T-helper 2 cell treated with Interferon-gamma antibody and Interleukin-4, amounts not matched to agents 5 μg/mL and 100 μg/mL, for 36 hours (primary cell): ENCODE measurements around the gene COASY.
A peak's percentile ranks its signal among the peaks of the same experiment; 100 is the strongest.

ENCODE experiments used
- DNase-seq: peaks from one replicate; pipeline ENCODE4 v3.0.0; 2021; ENCODE audit warnings: low spot score
- H3K27ac Mint-ChIP-seq: one replicate; pipeline ENCODE4 v1.8.0; 2021; ENCODE audit warnings: mild to moderate bottlenecking, mixed read lengths
- H3K27me3 Mint-ChIP-seq: one replicate; pipeline ENCODE4 v1.8.0; 2021; ENCODE audit warnings: low read depth, mixed read lengths
- H3K36me3 Mint-ChIP-seq: one replicate; pipeline ENCODE4 v1.8.0; 2021; ENCODE audit warnings: low read depth, mixed read lengths
- H3K4me1 Mint-ChIP-seq: one replicate; pipeline ENCODE4 v1.8.0; 2021; ENCODE audit warnings: low read depth, mixed read lengths
- H3K4me3 Mint-ChIP-seq: one replicate; pipeline ENCODE4 v1.8.0; 2022; ENCODE audit warnings: mild to moderate bottlenecking, moderate library complexity, mixed read lengths
- H3K9me3 Mint-ChIP-seq: one replicate; pipeline ENCODE4 v1.8.0; 2021; ENCODE audit warnings: mixed read lengths

COASY gene

GRCh38 chr17:42522263-42522790, 39.6 kb upstream of the COASY start:
- no peak overlapping the region for H3K4me3 Mint-ChIP-seq
- H3K4me1 Mint-ChIP-seq = peaks cover 9% of the 10 kb centered on the region
- no peak overlapping the region for H3K27ac Mint-ChIP-seq
- peaks cover 8% of the 10 kb centered on the region for H3K27me3 Mint-ChIP-seq
- H3K36me3 Mint-ChIP-seq = no peaks in the 10 kb centered on the region
- H3K9me3 Mint-ChIP-seq = no peaks in the 10 kb centered on the region
- no peak for DNase-seq

GRCh38 chr17:42522798-42523278, 39.1 kb upstream of the COASY start:
- no peak for DNase-seq
- H3K27me3 Mint-ChIP-seq = peaks cover 8% of the 10 kb centered on the region
- no peak overlapping the region for H3K4me3 Mint-ChIP-seq
- no peaks in the 10 kb centered on the region for H3K36me3 Mint-ChIP-seq
- H3K4me1 Mint-ChIP-seq = peaks cover 9% of the 10 kb centered on the region
- H3K9me3 Mint-ChIP-seq = no peaks in the 10 kb centered on the region
- no peak overlapping the region for H3K27ac Mint-ChIP-seq

- Mint-ChIP-seq H3K4me1 (peaks cover 21% of the 10 kb centered on the region), H3K9me3 (no peaks in the 10 kb centered on the region), H3K27ac (no peak overlapping the region), H3K36me3 (no peaks in the 10 kb centered on the region), H3K27me3 (peaks cover 8% of the 10 kb centered on the region), H3K4me3 (no peak overlapping the region)
- DNase-seq = no peak
These were observed 36.7 kb upstream of the COASY start for GRCh38 chr17:42525221-42525620.

- Mint-ChIP-seq H3K4me1 (peaks cover 26% of the 10 kb centered on the region), H3K27ac (no peak overlapping the region), H3K4me3 (no peak overlapping the region), H3K9me3 (no peaks in the 10 kb centered on the region), H3K36me3 (no peaks in the 10 kb centered on the region), H3K27me3 (peaks cover 6% of the 10 kb centered on the region)
- DNase-seq = no peak
These were observed 35.9 kb upstream of the COASY start for GRCh38 chr17:42526031-42526444.

- Mint-ChIP-seq H3K4me3 (no peak overlapping the region), H3K4me1 (peaks cover 32% of the 10 kb centered on the region), H3K27me3 (no peaks in the 10 kb centered on the region), H3K27ac (no peak overlapping the region), H3K9me3 (no peaks in the 10 kb centered on the region), H3K36me3 (no peaks in the 10 kb centered on the region)
- DNase-seq = no peak
These were observed 34.0 kb upstream of the COASY start for GRCh38 chr17:42527932-42528331.

- Mint-ChIP-seq H3K27me3 (peaks cover 6% of the 10 kb centered on the region), H3K4me3 (no peak overlapping the region), H3K27ac (no peak overlapping the region), H3K9me3 (no peaks in the 10 kb centered on the region), H3K36me3 (no peaks in the 10 kb centered on the region), H3K4me1 (peaks cover 27% of the 10 kb centered on the region)
- DNase-seq = no peak
These were observed 32.9 kb upstream of the COASY start for GRCh38 chr17:42529061-42529460.

GRCh38 chr17:42530952-42531454, 30.9 kb upstream of the COASY start:
- peak overlapping the region; percentile 9 for H3K4me3 Mint-ChIP-seq
- H3K36me3 Mint-ChIP-seq = no peaks in the 10 kb centered on the region
- peaks cover 33% of the 10 kb centered on the region for H3K4me1 Mint-ChIP-seq
- no peak overlapping the region for H3K27ac Mint-ChIP-seq
- no peak for DNase-seq
- no peaks in the 10 kb centered on the region for H3K9me3 Mint-ChIP-seq
- peaks cover 6% of the 10 kb centered on the region for H3K27me3 Mint-ChIP-seq

- Mint-ChIP-seq H3K27me3 (peaks cover 6% of the 10 kb centered on the region), H3K9me3 (no peaks in the 10 kb centered on the region), H3K27ac (peak overlapping the region; percentile 45), H3K36me3 (no peaks in the 10 kb centered on the region), H3K4me3 (peak overlapping the region; percentile 80), H3K4me1 (peaks cover 33% of the 10 kb centered on the region)
- peak; percentile 59 for DNase-seq
These were observed 30.2 kb upstream of the COASY start for GRCh38 chr17:42531455-42532354.

GRCh38 chr17:42535155-42536047, 26.5 kb upstream of the COASY start:
- Mint-ChIP-seq H3K36me3 (peaks cover 9% of the 10 kb centered on the region), H3K9me3 (no peaks in the 10 kb centered on the region), H3K4me1 (peaks cover 26% of the 10 kb centered on the region), H3K27ac (peak overlapping the region; percentile 87), H3K4me3 (peak overlapping the region; percentile 75), H3K27me3 (peaks cover 6% of the 10 kb centered on the region)
- no peak for DNase-seq

GRCh38 chr17:42536048-42536371, 25.9 kb upstream of the COASY start, which contains the start of gene NAGLU:
Gene NAGLU (plus strand): TSS chr17:42536241. CDS start chr17:42536273, 32 bp downstream.
- Mint-ChIP-seq H3K4me1 (peaks cover 28% of the 10 kb centered on the region), H3K27me3 (peaks cover 6% of the 10 kb centered on the region)
- DNase-seq = peak; percentile 92

GRCh38 chr17:42536372-42537155, 25.4 kb upstream of the COASY start:
- peak overlapping the region; percentile 78 for H3K27ac Mint-ChIP-seq
- peak overlapping the region; percentile 86 for H3K4me3 Mint-ChIP-seq
- H3K27me3 Mint-ChIP-seq = peaks cover 6% of the 10 kb centered on the region
- no peaks in the 10 kb centered on the region for H3K9me3 Mint-ChIP-seq
- peaks cover 31% of the 10 kb centered on the region for H3K4me1 Mint-ChIP-seq
- DNase-seq = peak; percentile 81
- H3K36me3 Mint-ChIP-seq = peaks cover 12% of the 10 kb centered on the region

More at GRCh38 chr17:42536048-42536371, 25.9 kb upstream of the COASY start, which contains the start of gene NAGLU:
- peak within 1 kb of the TSS; percentile 87 for H3K27ac Mint-ChIP-seq
- peak within 1 kb of the TSS; percentile 86 for H3K4me3 Mint-ChIP-seq
- no peaks in the 10 kb centered on the region for H3K9me3 Mint-ChIP-seq
- H3K36me3 Mint-ChIP-seq = peaks cover 9% of the 10 kb centered on the region

- peaks cover 6% of the 10 kb centered on the region for H3K27me3 Mint-ChIP-seq
- H3K4me1 Mint-ChIP-seq = peaks cover 28% of the 10 kb centered on the region
- H3K27ac Mint-ChIP-seq = peak overlapping the region; percentile 78
- no peak for DNase-seq
- H3K36me3 Mint-ChIP-seq = peaks cover 13% of the 10 kb centered on the region
- no peaks in the 10 kb centered on the region for H3K9me3 Mint-ChIP-seq
- peak overlapping the region; percentile 86 for H3K4me3 Mint-ChIP-seq
These were observed 24.7 kb upstream of the COASY start for GRCh38 chr17:42537156-42537805.
